NCI-H187 (cell line): ENCODE measurements around the gene PIP4K2C.
"Not testable (repeated sequence)": the region's sequence is repeated elsewhere in the genome, so short reads cannot be mapped to it uniquely, and the experiment has no call there.

Experiments
- DNase-seq, 2 experiments: peaks; one replicate each; lab custom pipeline; 2025; lab: John Stamatoyannopoulos, UW

PIP4K2C gene

GRCh38 chr12:57560516-57560915, 30.5 kb upstream of the PIP4K2C start:
- DNase-seq: no peak

GRCh38 chr12:57561117-57561516, 29.9 kb upstream of the PIP4K2C start:
- not testable (repeated sequence) for DNase-seq

- no peak for DNase-seq
Observed at GRCh38 chr12:57563358-57563757, 27.6 kb upstream of the PIP4K2C start.

GRCh38 chr12:57564178-57564740, 26.7 kb upstream of the PIP4K2C start:
- DNase-seq: no peak

- no peak for DNase-seq
Observed at GRCh38 chr12:57568838-57569237, 22.2 kb upstream of the PIP4K2C start.

GRCh38 chr12:57569858-57570257, 21.1 kb upstream of the PIP4K2C start:
- DNase-seq: no peak

- DNase-seq: not testable (repeated sequence)
Observed at GRCh38 chr12:57570438-57570837, 20.6 kb upstream of the PIP4K2C start.

GRCh38 chr12:57571926-57572762, 18.8 kb upstream of the PIP4K2C start:
- DNase-seq: no peak

GRCh38 chr12:57574795-57575194, 16.2 kb upstream of the PIP4K2C start:
- no peak for DNase-seq

GRCh38 chr12:57575771-57576612, 15.0 kb upstream of the PIP4K2C start:
- DNase-seq: no peak

- DNase-seq: no peak
Observed at GRCh38 chr12:57576613-57577160, 14.3 kb upstream of the PIP4K2C start.

- no peak for DNase-seq
Observed at GRCh38 chr12:57577981-57578758, 12.8 kb upstream of the PIP4K2C start.

- no peak for DNase-seq
Observed at GRCh38 chr12:57579011-57579410, 12.0 kb upstream of the PIP4K2C start.

GRCh38 chr12:57579677-57580465, 11.1 kb upstream of the PIP4K2C start:
- no peak for DNase-seq

- DNase-seq: no peak
Observed at GRCh38 chr12:57580466-57580795, 10.6 kb upstream of the PIP4K2C start.

- no peak for DNase-seq
Observed at GRCh38 chr12:57581802-57582201, 9.2 kb upstream of the PIP4K2C start.

GRCh38 chr12:57582440-57582839, 8.6 kb upstream of the PIP4K2C start:
- DNase-seq: no peak

- peak in 1 of 2 experiments; percentile 60 for DNase-seq
Observed at GRCh38 chr12:57583008-57583831, 7.8 kb upstream of the PIP4K2C start.

- no peak for DNase-seq
Observed at GRCh38 chr12:57584050-57584449, 6.9 kb upstream of the PIP4K2C start.

GRCh38 chr12:57584690-57585089, 6.3 kb upstream of the PIP4K2C start:
- no peak for DNase-seq
